ENCODE data around the gene DDX10.
"Not testable (repeated sequence)": the region's sequence is repeated elsewhere in the genome, so short reads cannot be mapped to it uniquely, and the experiment has no call there.

Gene DDX10

DNA sequence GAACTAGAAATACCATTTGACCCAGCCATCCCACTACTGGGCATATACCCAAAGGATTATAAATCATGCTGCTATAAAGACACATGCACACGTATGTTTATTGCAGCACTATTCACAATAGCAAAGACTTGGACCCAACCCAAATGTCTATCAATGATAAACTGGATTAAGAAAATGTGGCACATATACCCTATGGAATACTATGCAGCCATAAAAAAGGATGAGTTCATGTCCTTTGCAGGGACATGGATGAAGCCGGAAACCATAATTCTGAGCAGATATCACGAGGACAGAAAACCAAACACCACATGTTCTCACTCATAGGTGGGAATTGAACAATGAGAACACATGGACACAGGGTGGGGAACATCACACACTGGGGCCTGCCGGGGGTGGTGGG is 114.3 kb downstream of the DDX10 start:
- not testable (repeated sequence) for DNase-seq

- DNase-seq: no peak
Measured at GRCh38 chr11:108780119-108780518, 115.2 kb downstream of the DDX10 start.

DNA sequence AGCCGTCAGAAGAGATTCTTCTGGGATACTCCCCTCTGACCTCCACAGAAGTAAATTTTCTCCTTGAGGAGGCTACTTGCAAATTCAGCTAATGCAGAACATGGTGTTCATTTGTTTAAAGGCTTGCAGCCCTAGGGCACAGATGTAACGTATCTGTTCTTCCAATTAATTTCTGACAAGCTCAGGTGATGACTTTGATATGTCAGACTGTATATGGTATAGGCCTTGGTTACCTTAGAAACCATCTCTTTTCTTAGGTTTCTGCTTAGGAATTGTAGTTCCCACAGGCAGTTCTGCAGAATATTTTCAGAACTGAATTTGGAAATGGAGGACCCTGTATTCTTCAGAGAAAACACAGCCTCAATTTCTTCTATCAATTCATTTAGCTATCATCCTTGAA is 117.1 kb downstream of the DDX10 start:
- DNase-seq: no peak

GRCh38 chr11:108786281-108786990 is 121.6 kb downstream of the DDX10 start:
- DNase-seq: no peak

DNA sequence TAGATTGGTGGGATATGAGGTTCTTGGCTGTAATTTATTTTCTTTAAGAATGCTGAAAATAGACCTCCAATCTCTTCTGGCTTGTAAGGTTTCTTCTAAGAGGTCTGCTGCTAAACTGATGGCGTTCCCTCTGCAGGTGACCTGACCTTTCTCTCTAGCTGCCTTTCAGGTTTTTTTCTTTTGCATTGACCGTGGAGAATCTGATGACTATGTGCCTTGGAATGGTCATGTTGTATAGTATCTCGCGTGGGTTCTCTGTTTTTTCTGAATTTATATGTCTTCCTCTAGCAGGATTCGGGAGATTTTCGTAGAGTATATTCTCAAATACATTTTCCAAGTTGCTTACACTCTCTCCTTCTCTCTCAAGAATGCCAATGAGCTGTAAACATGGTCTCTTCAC is 122.2 kb downstream of the DDX10 start:
- no peak for DNase-seq

DNA sequence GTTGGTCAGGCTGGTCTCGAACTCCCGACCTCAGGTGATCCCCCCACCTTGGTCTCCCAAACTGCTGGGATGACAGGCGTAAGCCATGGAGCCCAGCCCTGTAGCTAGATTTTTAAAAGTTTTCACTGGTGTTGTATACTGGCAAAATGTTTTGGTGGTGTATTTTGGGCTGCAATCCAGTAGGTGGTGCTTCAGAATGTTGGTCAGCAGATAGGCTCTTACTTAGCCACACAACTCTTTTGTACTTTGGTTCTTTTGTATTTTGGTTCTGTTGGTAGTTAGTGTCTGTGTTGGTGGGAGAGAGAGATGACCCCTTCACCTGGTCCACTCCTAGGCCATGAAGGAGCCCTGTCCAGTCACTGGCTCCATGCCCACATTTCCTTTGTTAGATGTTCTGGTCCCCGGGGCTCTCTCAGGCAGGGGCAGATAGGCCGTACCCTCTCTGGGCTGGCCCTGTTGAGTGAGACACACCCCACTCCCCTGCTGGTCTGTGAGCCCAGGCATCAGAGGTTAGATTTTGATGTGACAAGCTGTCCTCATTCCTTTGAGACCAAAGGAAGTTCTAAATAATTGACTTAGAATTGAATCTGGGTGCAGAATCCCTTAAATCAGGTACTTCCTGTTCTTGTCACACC is 123.8 kb downstream of the DDX10 start:
- no peak for DNase-seq

DNA sequence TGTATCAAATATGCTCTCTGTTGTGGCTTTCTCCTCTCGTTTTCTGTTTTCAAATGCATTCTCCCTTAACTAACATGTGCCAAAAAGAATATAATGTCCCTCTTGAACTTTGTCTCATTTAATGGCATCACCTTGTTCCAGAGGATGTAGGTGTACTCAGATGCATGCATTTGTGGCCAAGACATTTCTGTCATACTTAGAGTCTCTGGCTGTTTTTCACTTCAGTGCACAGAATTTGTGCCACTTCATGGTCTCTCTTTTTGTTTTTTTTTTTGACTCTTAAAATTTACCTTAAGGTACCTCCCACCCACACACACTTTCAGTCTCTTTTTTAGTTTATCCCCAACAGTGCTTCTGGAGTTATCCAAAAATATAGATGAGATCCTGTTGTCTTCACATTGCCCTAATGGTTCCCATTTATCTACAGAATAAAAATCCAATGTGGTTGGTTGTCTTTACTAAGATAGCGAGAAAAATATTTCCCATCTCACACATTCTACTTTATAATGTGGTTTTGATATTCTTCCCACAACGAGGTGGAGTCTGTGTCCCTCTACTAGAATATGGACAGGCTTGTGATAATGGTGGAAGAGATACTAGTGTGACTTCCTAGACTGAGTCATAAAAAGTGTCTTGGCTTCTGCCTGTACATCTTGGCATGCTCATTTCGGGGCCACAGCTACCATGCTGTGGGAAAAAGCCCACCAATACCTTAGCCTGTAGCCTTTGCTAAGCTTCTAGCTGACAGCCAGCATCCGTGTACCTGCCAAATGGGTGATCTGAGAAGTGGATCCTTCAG is 125.8 kb downstream of the DDX10 start:
- no peak for DNase-seq

DNA sequence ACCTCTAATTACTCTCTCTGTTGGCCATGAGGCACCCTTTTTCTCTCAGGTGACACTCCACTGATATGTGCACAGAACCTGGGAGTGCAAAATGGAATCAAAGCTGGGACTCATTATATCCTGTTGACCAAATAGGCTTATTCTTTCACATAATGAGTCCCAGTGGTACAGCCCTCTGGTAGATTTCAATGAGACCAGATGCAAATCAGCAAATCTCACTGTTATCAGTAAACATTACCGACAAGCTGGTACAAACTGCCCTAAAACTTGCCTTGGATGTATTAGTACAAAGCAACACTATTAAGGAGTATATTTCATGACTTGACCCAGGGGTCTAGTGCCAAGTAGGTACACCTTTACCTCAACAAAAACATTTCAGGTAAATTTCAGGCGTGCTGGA is 128.3 kb downstream of the DDX10 start:
- DNase-seq: no peak

DNA sequence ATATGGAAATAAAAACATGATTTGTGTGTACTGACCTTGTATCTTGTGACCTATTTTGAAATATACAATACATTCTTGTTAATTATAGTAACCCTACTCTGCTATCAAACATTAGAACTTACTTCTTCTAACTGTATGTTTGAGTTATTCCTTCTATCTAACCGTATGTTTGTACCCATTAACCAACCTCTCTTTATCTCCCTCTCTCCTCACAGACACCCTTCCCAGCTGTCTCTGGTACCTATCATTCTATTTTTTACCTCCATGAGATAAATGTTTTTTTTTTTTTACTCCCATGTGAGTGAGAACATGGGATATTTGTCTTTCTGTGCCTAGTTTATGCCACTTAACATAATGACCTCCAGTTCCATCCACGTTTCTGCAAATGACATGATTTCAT is 128.7 kb downstream of the DDX10 start:
- no peak for DNase-seq

DNA sequence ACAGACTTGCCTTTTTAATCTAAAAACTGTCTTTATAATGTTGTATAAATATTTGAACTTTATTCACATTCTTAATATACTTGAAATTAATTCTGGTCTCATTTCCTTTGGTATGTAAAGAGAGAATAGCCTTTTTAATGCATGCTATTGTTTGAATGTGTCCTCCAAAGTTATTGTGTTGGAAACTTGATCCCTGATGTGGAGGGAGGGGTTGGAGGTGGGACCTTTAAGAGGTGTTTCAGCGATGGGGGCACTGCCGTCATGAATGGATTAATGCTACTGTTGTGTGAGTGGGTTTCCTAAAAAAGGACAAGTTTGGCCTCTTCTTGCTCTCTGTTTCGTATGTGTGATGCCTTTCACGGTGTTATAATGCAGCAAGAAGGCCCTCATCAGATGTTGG is 131.7 kb downstream of the DDX10 start:
- DNase-seq: no peak

- no peak for DNase-seq
Measured at GRCh38 chr11:108797578-108798100, 132.8 kb downstream of the DDX10 start.

DNA sequence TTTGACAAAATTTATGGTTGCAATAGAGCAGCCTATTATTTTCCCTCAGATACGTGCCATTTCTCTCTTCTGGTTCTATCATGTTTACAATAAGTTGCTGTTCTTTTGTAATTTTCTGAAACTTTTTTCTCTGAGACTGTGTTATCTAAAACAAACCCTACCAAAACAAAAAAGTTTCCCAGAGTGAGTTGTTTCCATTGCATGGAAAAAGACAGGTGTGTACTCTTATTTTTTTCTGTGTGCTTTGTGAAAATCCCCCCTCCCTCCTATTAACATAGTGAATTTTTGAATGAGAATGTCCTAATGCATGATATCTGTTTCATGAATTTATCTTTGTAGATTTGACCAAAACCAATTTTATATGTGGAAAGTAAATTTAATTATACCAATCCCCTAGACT is 137.6 kb downstream of the DDX10 start:
- no peak for DNase-seq

- DNase-seq: no peak
Measured at GRCh38 chr11:108803776-108804175, 138.9 kb downstream of the DDX10 start.

- DNase-seq: no peak
Measured at GRCh38 chr11:108804511-108804910, 139.6 kb downstream of the DDX10 start.

DNA sequence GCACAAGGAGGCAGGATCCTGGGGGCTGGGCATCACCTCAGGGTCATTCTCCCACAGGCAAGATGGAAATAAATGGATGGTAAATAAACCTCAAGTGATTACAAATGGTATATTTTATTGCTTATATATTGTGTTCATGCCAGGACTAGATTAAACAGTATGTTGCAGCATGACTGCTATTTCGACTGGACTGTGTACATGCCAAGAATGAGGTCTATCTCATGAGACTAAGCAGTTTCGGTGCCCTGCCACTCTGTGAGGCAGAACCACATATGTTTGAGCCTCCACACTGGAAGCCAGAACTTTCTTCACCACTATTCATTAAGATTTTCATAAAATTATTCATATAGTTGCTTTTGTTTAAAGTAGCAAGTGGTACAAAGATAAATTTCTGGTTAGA is 140.2 kb downstream of the DDX10 start:
- DNase-seq: no peak

- DNase-seq: no peak
Measured at GRCh38 chr11:108807262-108807661, 142.4 kb downstream of the DDX10 start.

GRCh38 chr11:108813086-108813485 is 148.2 kb downstream of the DDX10 start:
- no peak for DNase-seq

DNA sequence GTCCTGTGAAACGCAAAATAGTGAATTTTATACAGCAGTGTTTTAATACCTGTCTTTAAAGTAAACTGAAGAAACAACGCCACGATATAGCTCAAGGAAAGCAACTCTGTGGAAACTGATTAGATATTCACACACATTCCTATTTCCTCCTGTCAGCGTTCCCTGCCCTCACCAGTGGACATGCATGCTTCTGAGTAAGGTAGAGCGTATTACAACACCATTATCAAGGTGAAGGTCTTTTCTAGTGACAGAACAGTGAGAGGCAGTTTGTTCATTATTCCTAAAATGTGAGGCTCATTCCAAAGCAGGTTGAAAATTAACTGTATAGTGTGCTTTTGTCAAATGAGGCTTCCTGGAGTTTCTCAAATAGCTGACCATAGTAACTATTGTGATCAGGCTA is 153.1 kb downstream of the DDX10 start:
- no peak for DNase-seq

- no peak for DNase-seq
Measured at GRCh38 chr11:108818971-108819370, 154.1 kb downstream of the DDX10 start.

DNA sequence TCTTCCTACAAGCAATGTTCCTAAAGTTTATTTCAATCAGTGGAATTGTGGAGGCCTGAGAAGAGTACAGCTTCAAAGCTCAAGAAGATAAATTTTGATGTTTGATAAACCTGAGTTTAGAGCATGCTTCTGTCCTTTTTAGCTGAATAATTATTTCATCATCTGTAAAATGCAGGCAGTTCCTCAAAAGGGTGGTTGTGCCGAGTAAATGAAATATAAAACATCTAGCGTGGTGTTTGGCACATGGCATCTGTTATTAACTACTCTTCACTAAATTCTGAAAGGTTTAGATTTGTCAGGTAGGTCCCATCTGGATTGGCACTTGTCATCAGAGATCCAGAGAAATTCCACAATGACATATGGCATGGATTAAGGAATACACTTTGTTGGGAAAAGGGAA is 155.1 kb downstream of the DDX10 start:
- no peak for DNase-seq

- not testable (repeated sequence) for DNase-seq
Measured at GRCh38 chr11:108823960-108824359, 159.1 kb downstream of the DDX10 start.

GRCh38 chr11:108824545-108824944 is 159.7 kb downstream of the DDX10 start:
- no peak for DNase-seq

DNA sequence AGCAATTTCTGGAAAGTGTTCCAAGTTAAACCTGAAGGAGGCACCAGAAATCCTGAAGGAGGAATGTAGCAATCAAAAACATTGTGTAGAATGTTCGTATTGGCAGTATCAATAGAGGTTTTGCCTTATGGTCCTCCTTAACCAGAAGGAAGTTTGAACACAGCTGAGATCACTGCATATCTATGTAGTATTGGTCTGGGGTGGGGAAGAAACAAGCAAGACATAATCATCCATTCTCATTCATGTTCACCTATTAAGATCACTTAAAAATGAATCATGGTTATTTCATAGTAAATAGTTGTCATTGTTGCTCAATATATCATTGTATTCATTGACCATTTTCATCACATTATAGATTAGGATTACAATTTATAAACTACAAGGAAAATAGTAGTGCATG is 160.5 kb downstream of the DDX10 start:
- no peak for DNase-seq

DNA sequence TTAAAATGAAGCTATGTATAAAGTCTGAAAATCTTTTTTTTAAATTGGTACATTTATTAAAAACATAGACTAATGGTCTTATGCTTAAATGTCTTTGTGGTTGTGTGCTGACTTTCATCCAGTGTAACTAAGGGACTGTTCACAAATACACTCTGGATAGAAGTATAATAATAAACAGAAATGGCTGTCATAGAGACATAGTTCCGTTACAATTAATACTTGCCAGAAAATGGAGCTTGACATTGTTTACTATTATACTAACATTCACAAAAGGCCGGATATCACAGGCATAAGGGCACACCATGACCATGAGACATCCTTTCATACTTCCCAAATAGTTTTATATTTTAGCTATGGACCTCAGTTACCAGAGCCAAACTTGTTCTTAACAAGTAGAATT is 161.3 kb downstream of the DDX10 start:
- DNase-seq: no peak

Measured in hippocampal formation (tissue), 2 donors.